CD14-positive monocyte (primary cell): Measurements from ENCODE around the gene ZNF761. TPM values are rescaled to one million over a fixed set of nuclear protein-coding genes. Genes with fewer than 3 reads are reported as not detected.
"Not testable (repeated sequence)": the region's sequence is repeated elsewhere in the genome, so short reads cannot be mapped to it uniquely, and the experiment has no call there.

ENCODE experiments used
- DNase-seq, 3 donors: peaks; one replicate each; pipeline ENCODE4 v3.0.0-alpha.2; 2011 to 2022
- H2AFZ ChIP-seq: 2 replicates; pipeline ENCODE4 v1.6.0; 2012; ENCODE audit warnings: mild to moderate bottlenecking, low read depth, low read length, inconsistent platforms; ENCODE audit not compliant: insufficient read depth, poor library complexity, severe bottlenecking
- H3K27ac ChIP-seq, 2 donors: 1 replicate in 1 of 2; 2 replicates in 1 of 2; pipeline ENCODE4 v1.5.1; 2012 to 2013; ENCODE audit warnings: low read length in 2 of 2, control low read depth in 1 of 2, inconsistent platforms in 1 of 2, low read depth in 1 of 2, mild to moderate bottlenecking in 1 of 2
- H3K27me3 ChIP-seq, 2 donors: one replicate each; pipeline versions ENCODE4 v1.6.0 to v1.6.1; 2011 to 2013; ENCODE audit warnings: low read length in 2 of 2; ENCODE audit not compliant: control insufficient read depth in 2 of 2, insufficient read depth in 2 of 2
- H3K36me3 ChIP-seq, 2 donors: replicated peaks in 1 of 2; 1 replicate in 1 of 2; 2 replicates in 1 of 2; pipeline versions ENCODE4 v1.5.1 to v1.6.1; 2012 to 2013; ENCODE audit warnings: low read length in 2 of 2, control low read depth in 1 of 2, inconsistent platforms in 1 of 2, mild to moderate bottlenecking in 1 of 2; ENCODE audit not compliant: insufficient read depth in 2 of 2, control insufficient read depth in 1 of 2
- H3K4me1 ChIP-seq, 2 donors: 1 replicate in 1 of 2; 2 replicates in 1 of 2; pipeline versions ENCODE4 v1.5.1 to v1.6.1; 2012 to 2013; ENCODE audit warnings: low read length in 2 of 2, control low read depth in 1 of 2, inconsistent platforms in 1 of 2, mild to moderate bottlenecking in 1 of 2, moderate library complexity in 1 of 2; ENCODE audit not compliant: insufficient read depth in 2 of 2, control insufficient read depth in 1 of 2
- H3K4me2 ChIP-seq: replicated peaks from 2 replicates; pipeline ENCODE3; 2012; ENCODE audit warnings: low read length, moderate library complexity, mild to moderate bottlenecking; ENCODE audit not compliant: poor library complexity, severe bottlenecking; ENCODE audit errors: extremely low read depth
- H3K4me3 ChIP-seq, 3 experiments: fragments of 200-600 bp in 1 of 3; sonication (generic) in 1 of 3; replicated peaks in 1 of 3; 1 replicate in 2 of 3; 2 replicates in 1 of 3; pipeline ENCODE4 v1.5.1; 2011 to 2013; ENCODE audit warnings: low read length in 3 of 3, mild to moderate bottlenecking in 3 of 3, control low read depth in 2 of 3, low read depth in 2 of 3, inconsistent platforms in 1 of 3, moderate library complexity in 1 of 3
- H3K79me2 ChIP-seq: 2 replicates; pipeline ENCODE4 v1.6.0; 2012; ENCODE audit warnings: mild to moderate bottlenecking, control low read depth, inconsistent platforms, low read length, moderate library complexity; ENCODE audit not compliant: insufficient read depth
- H3K9ac ChIP-seq: 2 replicates; pipeline ENCODE4 v1.6.0; 2017; ENCODE audit warnings: low read length, mild to moderate bottlenecking; ENCODE audit not compliant: insufficient read depth, poor library complexity, severe bottlenecking
- H3K9me3 ChIP-seq, 2 donors: replicated peaks in 1 of 2; 1 replicate in 1 of 2; 2 replicates in 1 of 2; pipeline versions ENCODE4 v1.5.1 to v1.6.1; 2012 to 2013; ENCODE audit warnings: low read length in 2 of 2, control low read depth in 1 of 2; ENCODE audit not compliant: control insufficient read depth in 1 of 2, insufficient read depth in 1 of 2
- H4K20me1 ChIP-seq: 2 replicates; pipeline ENCODE4 v1.6.0; 2012; ENCODE audit warnings: mild to moderate bottlenecking, low read length, control low read depth, moderate library complexity; ENCODE audit not compliant: insufficient read depth
- H3K27ac Mint-ChIP-seq, 7 donors: one replicate each; pipeline ENCODE4 v1.8.0; 2020; ENCODE audit warnings: mild to moderate bottlenecking in 7 of 7, mixed read lengths in 7 of 7, moderate library complexity in 6 of 7, inconsistent platforms in 2 of 7
- H3K27me3 Mint-ChIP-seq, 3 donors: one replicate each; pipeline ENCODE4 v1.8.0; 2021 to 2022; ENCODE audit warnings: low read depth in 3 of 3, mild to moderate bottlenecking in 3 of 3, mixed read lengths in 3 of 3, moderate library complexity in 3 of 3, inconsistent platforms in 1 of 3
- H3K36me3 Mint-ChIP-seq, 2 donors: one replicate each; pipeline ENCODE4 v1.8.0; 2020; ENCODE audit warnings: mixed read lengths in 2 of 2, inconsistent platforms in 1 of 2, mild to moderate bottlenecking in 1 of 2
- H3K4me1 Mint-ChIP-seq: one replicate; pipeline ENCODE4 v1.8.0; 2020; ENCODE audit warnings: mild to moderate bottlenecking, mixed read lengths
- H3K4me3 Mint-ChIP-seq, 2 donors: one replicate each; pipeline ENCODE4 v1.8.0; 2020; ENCODE audit warnings: mild to moderate bottlenecking in 2 of 2, mixed read lengths in 2 of 2, moderate library complexity in 1 of 2
- H3K9me3 Mint-ChIP-seq, 7 donors: one replicate each; pipeline ENCODE4 v1.8.0; 2020 to 2022; ENCODE audit warnings: mixed read lengths in 7 of 7, mild to moderate bottlenecking in 6 of 7, moderate library complexity in 6 of 7, inconsistent platforms in 2 of 7
- CTCF ChIP-seq: fragments of 200-600 bp; IDR thresholded peaks from one replicate; pipeline ENCODE4 v1.8.0; 2022; ENCODE audit warnings: antibody characterized with exemption, mild to moderate bottlenecking
- WGBS: methylation state at CpG from one replicate; pipeline ENCODE4 v1.1.5; 2013; ENCODE audit warnings: missing lambda C conversion rate; ENCODE audit not compliant: insufficient coverage; 5-methylcytosine and 5-hydroxymethylcytosine counted together
- intact Hi-C, 2 donors: fragments of 100-400 bp; cut with micrococcal nuclease; formaldehyde crosslinking; loops; one replicate each; pipeline versions ENCODE4 v1.15.0 to v1.15.1; 2023
- polyA plus RNA-seq, 3 donors: library from polyadenylated mRNA; depleted of rRNA in 1 of 3; unstranded in 2 of 3; stranded (reverse) in 1 of 3; fragments of 300-500 nt in 2 of 3; fragments of >200 nt in 1 of 3; fragmentation: Illumina TruSeq in 2 of 3; gene quantifications; 1 replicate in 2 of 3; 2 replicates in 1 of 3; pipeline ENCODE4 v1.2.3, GENCODE V29; 2012 to 2021

The ZNF761 gene
- polyA plus RNA-seq, 3 donors: 3.4 to 6.1 (median 5.6) TPM

GRCh38 chr19:53394974-53395839, 36.6 kb upstream of the ZNF761 start, which contains the start of gene ZNF765:
ZNF765 (plus strand) TSS chr19:53395149; CDS start chr19:53398016, 2,867 bp downstream.
- H2AFZ ChIP-seq: peak within 1 kb of the TSS; percentile 93
- WGBS: under 1% methylated on average over 53 of the region's 58 CpGs
- Mint-ChIP-seq H3K27ac (peak within 1 kb of the TSS; percentile 88 to 93 (median 90)), H3K4me3 (peak within 1 kb of the TSS; percentile 96 to 99), H3K4me1 (peaks cover 21% of the 10 kb centered on the region), H3K9me3 (peaks cover 28 to 59% (median 53%) of the 10 kb centered on the region in 7 donors), H3K36me3 (peaks cover 22 to 28% of the 10 kb centered on the region in 2 donors), H3K27me3 (peaks cover 0 to 4% (median 1%) of the 10 kb centered on the region in 3 donors)
- peak within 1 kb of the TSS; percentile 53 to 81 for H3K27ac ChIP-seq
- intact Hi-C loops: loop anchor here (1.0 to 10.0 kb wide), 7 partner anchors 37 to 430 kb away; partner anchors contain the start of genes ZNF665 (in 2 of the 2), ZNF845 (in 2 of the 2), ZNF761 (in 1 of the 2) and ZNF813 (in 1 of the 2)
- no peaks in the 10 kb centered on the region for H4K20me1 ChIP-seq
- H3K36me3 ChIP-seq: peaks cover 18 to 25% of the 10 kb centered on the region in 2 donors
- peaks cover 13 to 19% of the 10 kb centered on the region in 2 donors for H3K4me1 ChIP-seq
- peaks cover 12% of the 10 kb centered on the region for H3K79me2 ChIP-seq
- H3K4me3 ChIP-seq: peak within 1 kb of the TSS; percentile 80 to 94 (median 81)
- H3K9ac ChIP-seq: peak within 1 kb of the TSS; percentile 79
- H3K9me3 ChIP-seq: peaks cover 35 to 42% of the 10 kb centered on the region in 2 donors
- peak within 1 kb of the TSS; percentile 92 for H3K4me2 ChIP-seq
- TF ChIP-seq CTCF: peak; percentile 64
- DNase-seq: peak; percentile 88 to 91 (median 90)
- H3K27me3 ChIP-seq: no peaks in the 10 kb centered on the region

GRCh38 chr19:53395840-53396524, 35.8 kb upstream of the ZNF761 start:
- intact Hi-C loops: loop anchor here (1.0 to 10.0 kb wide), 7 partner anchors 36 to 431 kb away; partner anchors contain the start of genes ZNF665 (in 2 of the 2), ZNF845 (in 2 of the 2), ZNF761 (in 1 of the 2) and ZNF813 (in 1 of the 2)
- DNase-seq: not testable (repeated sequence)

More at GRCh38 chr19:53395840-53396524, 35.8 kb upstream of the ZNF761 start:
- H4K20me1 ChIP-seq, H3K27me3 ChIP-seq, H3K27me3 Mint-ChIP-seq: not testable (repeated sequence)
- H3K9me3 Mint-ChIP-seq: peaks cover 26 to 58% (median 52%) of the 10 kb centered on the region in 7 donors
- Histone ChIP-seq H3K9me3 (peaks cover 33 to 39% of the 10 kb centered on the region in 2 donors), H3K27ac (peak overlapping the region; percentile 53 to 81), H3K4me3 (peak overlapping the region; percentile 80 to 94 (median 81)), H3K4me2 (peak overlapping the region; percentile 92), H2AFZ (peak overlapping the region; percentile 93), H3K9ac (peak overlapping the region; percentile 79), H3K4me1 (peaks cover 13 to 19% of the 10 kb centered on the region in 2 donors), H3K36me3 (peaks cover 22 to 32% of the 10 kb centered on the region in 2 donors), H3K79me2 (peaks cover 12% of the 10 kb centered on the region)
- H3K27ac Mint-ChIP-seq: peak overlapping the region in 6 of 7 donors; percentile 74 to 93 (median 88)
- 39% methylated on average over 8 of the region's 9 CpGs for WGBS
- H3K36me3 Mint-ChIP-seq: peaks cover 28 to 35% of the 10 kb centered on the region in 2 donors
- H3K4me1 Mint-ChIP-seq: peaks cover 21% of the 10 kb centered on the region
- H3K4me3 Mint-ChIP-seq: peak overlapping the region; percentile 96 to 99
